ENCODE measurements around the gene NBPF3.
"Not testable (repeated sequence)": the region's sequence is repeated elsewhere in the genome, so short reads cannot be mapped to it uniquely, and the experiment has no call there.

GRCh38 chr1:21420378-21420777 is 19.6 kb upstream of the NBPF3 start:
- TF ChIP-seq POLR2A, CTCF (IDR thresholded peaks at IDR 0.05): not testable (repeated sequence)
